Mucosa of gallbladder (tissue), 1 donor: Measurements from ENCODE around the gene RTN1. TPM values are rescaled to one million over a fixed set of nuclear protein-coding genes. Genes with fewer than 3 reads are reported as not detected.

Source experiments
- DNase-seq: peaks from one replicate; pipeline ENCODE4 v3.0.0-alpha.2; 2020; ENCODE audit warnings: low spot score
- total RNA-seq: library from RNA; stranded (reverse); gene quantifications from one replicate; pipeline ENCODE4 v1.2.1, GENCODE V29; 2021
- donor health status: DM: no; HTN: no; CAD: no.

RTN1 gene
- total RNA-seq, 1 donor from 2014 or later: 46.0 TPM

GRCh38 chr14:59547310-59547709 lies 323.3 kb downstream of the RTN1 start:
- no peak for DNase-seq

Other genes with a start within 250 kb of the RTN1 start
- 0.37 TPM for gene LRRC9, start 49.4 kb upstream of the RTN1 start, total RNA-seq
- gene PCNX4, start 221.1 kb upstream of the RTN1 start, total RNA-seq: 51.1 TPM